Peyer's patch (tissue), 4 donors: ENCODE measurements around the gene NPHP1.

ENCODE experiments used
- CTCF ChIP-seq, 6 experiments: fragments of 450-650 bp in 4 of 6; fragments of 200-600 bp in 2 of 6; sonication (generic) in 1 of 6; IDR thresholded peaks; one replicate each; pipeline ENCODE4 v1.5.1; 2017 to 2019; ENCODE audit warnings: antibody characterized with exemption in 6 of 6, mild to moderate bottlenecking in 3 of 6, moderate library complexity in 1 of 6
- POLR2A ChIP-seq, 2 donors: fragments of 450-650 bp; IDR thresholded peaks; one replicate each; pipeline ENCODE4 v1.5.1; 2017; ENCODE audit warnings: antibody characterized with exemption in 2 of 2, mild to moderate bottlenecking in 2 of 2, moderate library complexity in 2 of 2

DNA sequence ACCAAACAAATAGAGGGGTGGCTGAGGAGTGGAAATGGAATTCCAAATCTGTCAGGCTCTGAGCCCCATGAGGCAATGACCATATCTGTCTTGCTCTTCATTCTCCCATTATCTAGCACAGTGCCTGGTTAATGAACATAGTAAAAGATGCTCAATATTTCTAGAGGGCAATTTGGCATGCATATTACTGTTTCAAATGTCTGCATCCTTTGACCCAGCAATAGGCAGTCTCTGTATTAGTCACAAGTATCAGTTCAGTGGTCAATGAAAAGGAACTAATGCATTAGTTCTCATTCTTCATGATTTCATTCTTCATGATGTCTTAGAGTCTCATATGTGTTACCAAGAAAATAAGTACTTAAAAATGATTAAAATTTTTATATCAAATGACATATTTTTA lies 60.8 kb downstream of the NPHP1 start:
- no peak for TF ChIP-seq CTCF (IDR thresholded peaks at IDR 0.05)
- no peak for TF ChIP-seq POLR2A (IDR thresholded peaks at IDR 0.05)
